ENCODE results near the gene ARHGAP11A. TPM values are rescaled to one million over a fixed set of nuclear protein-coding genes. Genes with fewer than 3 reads are reported as not detected.

The ARHGAP11A gene
- polyA plus RNA-seq, 2 donors, result 4.5 to 4.6 TPM

DNA sequence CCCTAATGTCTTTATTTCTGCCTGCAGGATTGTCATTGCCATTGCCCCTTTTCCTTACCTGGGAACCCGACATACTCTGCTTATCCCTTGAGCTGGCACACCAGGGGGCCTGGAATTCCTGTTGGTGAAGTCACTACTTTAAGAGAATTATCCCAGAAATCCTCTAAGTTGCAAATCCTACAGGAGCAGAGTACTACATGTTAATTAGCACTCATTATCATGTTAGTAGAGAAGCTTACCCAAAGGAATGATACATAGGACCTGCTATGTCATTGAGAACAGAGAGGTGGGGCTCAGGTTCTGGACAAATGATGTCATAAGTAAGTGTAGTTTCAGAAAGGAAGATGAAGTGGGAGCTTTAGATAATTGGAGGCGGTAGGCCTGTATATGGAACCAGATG, 53.6 kb downstream of the ARHGAP11A start:
- Histone ChIP-seq H3K36me3 (ENCODE audit: control insufficient read depth in 2 of 2, insufficient read depth in 2 of 2, low read length in 1 of 2) (no peaks in the 10 kb centered on the region), H3K4me3 (ENCODE audit: low read depth in 1 of 2, low read length in 2 of 2) (no peak overlapping the region), H3K27ac (ENCODE audit: low read depth in 2 of 2, low read length in 1 of 2) (no peak overlapping the region), H3K27me3 (ENCODE audit: control insufficient read depth in 1 of 2, insufficient read depth in 2 of 2, low read length in 2 of 2) (no peaks in the 10 kb centered on the region), H3K4me1 (ENCODE audit: control insufficient read depth in 2 of 2, insufficient read depth in 2 of 2, low read length in 1 of 2) (no peaks in the 10 kb centered on the region), H3K9me3 (ENCODE audit: control insufficient read depth in 2 of 2, insufficient read depth in 1 of 2, low read depth in 1 of 2, low read length in 1 of 2) (no peaks in the 10 kb centered on the region)
- WGBS, 2 donors, result 87 to 93% methylated on average over 2 of the region's 2 CpGs

DNA sequence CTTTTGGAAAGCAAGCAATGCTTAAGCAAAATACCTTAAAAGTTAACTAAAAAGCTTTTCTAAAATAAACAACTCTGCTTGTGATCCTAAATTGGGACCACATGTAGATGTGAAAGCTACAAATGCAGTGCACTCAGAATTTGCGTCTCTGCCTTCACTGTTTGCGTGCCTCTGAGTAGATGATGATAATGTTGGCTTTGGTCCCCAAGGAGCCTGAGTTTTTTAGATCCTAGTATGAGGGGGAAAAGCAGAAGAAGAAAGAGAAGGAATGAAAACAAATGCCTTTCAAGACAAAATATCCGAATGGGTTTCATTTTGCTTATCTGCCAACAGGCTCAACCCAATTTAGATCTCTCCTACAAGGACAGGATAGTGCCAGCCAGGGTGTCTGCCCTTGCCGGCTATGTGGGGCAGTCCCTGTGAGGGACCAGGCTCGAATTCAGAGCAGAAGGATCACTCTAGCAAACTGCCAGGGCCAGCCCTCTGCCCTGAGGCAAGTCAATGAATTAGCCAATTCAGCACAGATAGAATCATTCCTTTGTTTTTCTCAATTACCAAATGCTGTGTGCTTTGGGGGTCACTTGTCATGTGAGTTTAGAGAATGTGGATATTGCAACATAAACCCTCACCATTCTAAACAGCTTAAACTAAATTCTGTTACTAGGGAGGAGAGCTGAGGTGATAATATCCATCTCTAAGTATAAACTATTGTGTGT, 54.8 kb downstream of the ARHGAP11A start:
- H3K27ac ChIP-seq (ENCODE audit: low read depth in 2 of 2, low read length in 1 of 2), result peak overlapping the region; percentile 57 to 73
- H3K9me3 ChIP-seq (ENCODE audit: control insufficient read depth in 2 of 2, insufficient read depth in 1 of 2, low read depth in 1 of 2, low read length in 1 of 2), result no peaks in the 10 kb centered on the region
- H3K4me1 ChIP-seq (ENCODE audit: control insufficient read depth in 2 of 2, insufficient read depth in 2 of 2, low read length in 1 of 2), result no peaks in the 10 kb centered on the region
- no peaks in the 10 kb centered on the region for H3K36me3 ChIP-seq (ENCODE audit: control insufficient read depth in 2 of 2, insufficient read depth in 2 of 2, low read length in 1 of 2)
- WGBS, 2 donors, result 30 to 42% methylated on average over 5 of the region's 5 CpGs
- no peak overlapping the region for H3K4me3 ChIP-seq (ENCODE audit: low read depth in 1 of 2, low read length in 2 of 2)
- no peaks in the 10 kb centered on the region for H3K27me3 ChIP-seq (ENCODE audit: control insufficient read depth in 1 of 2, insufficient read depth in 2 of 2, low read length in 2 of 2)

DNA sequence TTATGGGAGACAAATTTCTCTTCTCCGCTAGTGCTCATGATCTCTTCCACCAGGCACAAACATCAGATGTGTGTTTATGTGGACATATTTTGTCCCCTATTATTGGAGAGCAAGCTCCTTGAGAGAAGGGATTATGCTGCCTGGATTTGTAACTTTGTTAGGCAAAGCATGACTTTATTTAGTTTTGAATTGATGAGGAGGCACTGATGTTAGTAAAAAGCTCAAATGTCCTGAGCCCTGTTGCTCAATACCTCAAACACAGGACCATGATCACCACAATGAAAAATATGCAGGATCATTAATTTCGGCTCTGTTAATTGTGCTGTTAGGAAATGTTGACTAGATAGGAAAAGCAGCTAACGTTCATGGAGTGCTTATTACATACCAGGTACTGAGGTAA, 55.3 kb downstream of the ARHGAP11A start:
- H3K4me3 ChIP-seq (ENCODE audit: low read depth in 1 of 2, low read length in 2 of 2), result no peak overlapping the region
- 75 to 79% methylated on average over 3 of the region's 3 CpGs for WGBS, 2 donors
- H3K9me3 ChIP-seq (ENCODE audit: control insufficient read depth in 2 of 2, insufficient read depth in 1 of 2, low read depth in 1 of 2, low read length in 1 of 2), result no peaks in the 10 kb centered on the region
- no peaks in the 10 kb centered on the region for H3K4me1 ChIP-seq (ENCODE audit: control insufficient read depth in 2 of 2, insufficient read depth in 2 of 2, low read length in 1 of 2)
- H3K27ac ChIP-seq (ENCODE audit: low read depth in 2 of 2, low read length in 1 of 2), result no peak overlapping the region
- no peaks in the 10 kb centered on the region for H3K27me3 ChIP-seq (ENCODE audit: control insufficient read depth in 1 of 2, insufficient read depth in 2 of 2, low read length in 2 of 2)
- no peaks in the 10 kb centered on the region for H3K36me3 ChIP-seq (ENCODE audit: control insufficient read depth in 2 of 2, insufficient read depth in 2 of 2, low read length in 1 of 2)

DNA sequence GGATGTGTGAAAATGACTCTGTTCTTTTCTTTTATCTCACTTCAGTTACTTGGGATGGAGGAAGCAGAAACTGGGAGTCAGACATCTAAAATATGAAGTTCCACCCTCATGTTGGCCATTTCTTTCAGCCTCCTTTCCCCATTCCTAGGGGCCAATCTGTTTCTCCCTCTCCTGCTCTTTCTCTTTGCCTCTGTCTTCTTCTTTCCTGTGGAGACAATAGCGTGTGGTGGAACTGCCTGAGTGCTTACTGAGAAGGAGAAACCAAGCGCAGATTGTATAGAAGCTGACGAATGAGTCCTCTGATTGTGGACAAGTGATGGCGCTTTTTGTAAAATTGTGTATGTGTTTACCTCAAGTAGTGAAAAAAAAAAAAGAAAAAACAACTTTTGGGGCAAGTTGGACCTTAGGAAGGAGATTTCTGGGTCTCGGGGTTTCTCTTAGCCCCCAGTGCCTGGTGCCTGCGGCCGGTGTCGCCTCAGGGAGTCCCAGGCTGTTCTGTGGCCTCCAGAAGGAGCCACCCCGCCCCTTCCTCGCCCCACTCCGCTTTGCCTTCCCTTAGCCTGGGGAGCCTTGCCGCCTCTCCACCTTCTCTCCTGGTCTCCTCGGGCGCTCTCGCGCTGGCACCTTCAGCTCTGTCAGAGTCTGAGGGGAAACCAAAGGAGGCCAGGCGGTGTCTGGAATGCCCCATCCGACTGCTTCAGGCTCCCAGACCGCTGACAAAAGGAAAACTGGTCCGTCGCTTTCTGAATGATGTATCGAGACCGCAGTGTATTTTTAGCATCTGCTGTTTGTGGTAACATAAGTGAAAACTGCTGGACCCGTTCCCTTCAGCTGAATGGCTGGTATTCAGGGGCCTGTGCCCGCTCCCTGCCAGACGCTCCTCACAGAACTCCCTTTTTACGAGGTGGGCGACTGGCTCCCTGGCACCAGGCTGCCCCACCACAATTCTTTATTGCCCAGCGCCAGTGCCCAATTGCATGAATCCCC, 56.3 kb downstream of the ARHGAP11A start:
- Histone ChIP-seq H3K4me1 (ENCODE audit: control insufficient read depth in 2 of 2, insufficient read depth in 2 of 2, low read length in 1 of 2) (no peaks in the 10 kb centered on the region), H3K4me3 (ENCODE audit: low read depth in 1 of 2, low read length in 2 of 2) (no peak overlapping the region), H3K36me3 (ENCODE audit: control insufficient read depth in 2 of 2, insufficient read depth in 2 of 2, low read length in 1 of 2) (no peaks in the 10 kb centered on the region), H3K27me3 (ENCODE audit: control insufficient read depth in 1 of 2, insufficient read depth in 2 of 2, low read length in 2 of 2) (no peaks in the 10 kb centered on the region), H3K27ac (ENCODE audit: low read depth in 2 of 2, low read length in 1 of 2) (no peak overlapping the region), H3K9me3 (ENCODE audit: control insufficient read depth in 2 of 2, insufficient read depth in 1 of 2, low read depth in 1 of 2, low read length in 1 of 2) (no peaks in the 10 kb centered on the region)
- 87 to 92% methylated on average over 29 of the region's 29 CpGs for WGBS, 2 donors

GRCh38 chr15:32674681-32675080, 59.4 kb downstream of the ARHGAP11A start:
- WGBS, 2 donors, result 78 to 84% methylated on average over 2 of the region's 2 CpGs
- no peaks in the 10 kb centered on the region for H3K36me3 ChIP-seq (ENCODE audit: control insufficient read depth in 2 of 2, insufficient read depth in 2 of 2, low read length in 1 of 2)
- no peak overlapping the region for H3K27ac ChIP-seq (ENCODE audit: low read depth in 2 of 2, low read length in 1 of 2)
- no peaks in the 10 kb centered on the region for H3K9me3 ChIP-seq (ENCODE audit: control insufficient read depth in 2 of 2, insufficient read depth in 1 of 2, low read depth in 1 of 2, low read length in 1 of 2)
- H3K4me3 ChIP-seq (ENCODE audit: low read depth in 1 of 2, low read length in 2 of 2), result no peak overlapping the region
- H3K4me1 ChIP-seq (ENCODE audit: control insufficient read depth in 2 of 2, insufficient read depth in 2 of 2, low read length in 1 of 2), result no peaks in the 10 kb centered on the region
- no peaks in the 10 kb centered on the region for H3K27me3 ChIP-seq (ENCODE audit: control insufficient read depth in 1 of 2, insufficient read depth in 2 of 2, low read length in 2 of 2)

GRCh38 chr15:32675466-32675865, 60.2 kb downstream of the ARHGAP11A start:
- Histone ChIP-seq H3K27ac (ENCODE audit: low read depth in 2 of 2, low read length in 1 of 2) (peak overlapping the region in 1 of 2 donors; percentile 42), H3K4me1 (ENCODE audit: control insufficient read depth in 2 of 2, insufficient read depth in 2 of 2, low read length in 1 of 2) (no peaks in the 10 kb centered on the region), H3K4me3 (ENCODE audit: low read depth in 1 of 2, low read length in 2 of 2) (no peak overlapping the region), H3K9me3 (ENCODE audit: control insufficient read depth in 2 of 2, insufficient read depth in 1 of 2, low read depth in 1 of 2, low read length in 1 of 2) (no peaks in the 10 kb centered on the region), H3K27me3 (ENCODE audit: control insufficient read depth in 1 of 2, insufficient read depth in 2 of 2, low read length in 2 of 2) (no peaks in the 10 kb centered on the region), H3K36me3 (ENCODE audit: control insufficient read depth in 2 of 2, insufficient read depth in 2 of 2, low read length in 1 of 2) (no peaks in the 10 kb centered on the region)
- 62 to 74% methylated on average over 6 of the region's 6 CpGs for whole genome bisulfite sequencing, 2 donors

GRCh38 chr15:32676169-32676568, 60.9 kb downstream of the ARHGAP11A start:
- H3K4me1 ChIP-seq (ENCODE audit: control insufficient read depth in 2 of 2, insufficient read depth in 2 of 2, low read length in 1 of 2), result no peaks in the 10 kb centered on the region
- 29 to 45% methylated on average over 2 of the region's 2 CpGs for WGBS, 2 donors
- H3K27ac ChIP-seq (ENCODE audit: low read depth in 2 of 2, low read length in 1 of 2), result no peak overlapping the region

DNA sequence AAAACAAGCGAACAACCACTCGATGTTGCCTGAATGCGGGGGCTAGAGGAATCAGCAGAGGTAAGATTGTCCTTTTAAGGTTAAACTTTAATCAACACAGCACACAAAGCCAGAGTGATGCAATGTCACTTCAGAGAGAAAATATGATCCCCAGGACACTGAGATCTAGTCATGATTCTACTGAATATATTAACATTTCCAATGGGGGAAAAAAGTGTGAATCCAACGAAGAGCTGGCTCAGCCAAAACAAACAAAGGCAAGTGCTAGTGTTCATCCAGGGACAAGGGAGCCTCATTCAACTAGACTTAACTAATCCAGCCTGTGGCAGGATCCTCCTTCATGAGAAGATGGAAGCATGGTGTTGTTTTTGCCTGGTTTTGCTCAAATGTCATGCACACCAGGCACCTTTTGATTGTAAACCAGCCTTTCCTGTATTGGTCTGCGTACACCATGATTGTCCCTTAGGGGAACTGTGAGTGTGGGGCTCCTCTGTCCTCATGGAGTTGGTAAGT, 62.0 kb downstream of the ARHGAP11A start:
- H3K4me1 ChIP-seq (ENCODE audit: control insufficient read depth in 2 of 2, insufficient read depth in 2 of 2, low read length in 1 of 2), result no peaks in the 10 kb centered on the region
- H3K9me3 ChIP-seq (ENCODE audit: control insufficient read depth in 2 of 2, insufficient read depth in 1 of 2, low read depth in 1 of 2, low read length in 1 of 2), result no peaks in the 10 kb centered on the region
- no peaks in the 10 kb centered on the region for H3K36me3 ChIP-seq (ENCODE audit: control insufficient read depth in 2 of 2, insufficient read depth in 2 of 2, low read length in 1 of 2)
- H3K27me3 ChIP-seq (ENCODE audit: control insufficient read depth in 1 of 2, insufficient read depth in 2 of 2, low read length in 2 of 2), result no peaks in the 10 kb centered on the region
- 52 to 55% methylated on average over 5 of the region's 5 CpGs for WGBS, 2 donors
- H3K27ac ChIP-seq (ENCODE audit: low read depth in 2 of 2, low read length in 1 of 2), result no peak overlapping the region
- no peak overlapping the region for H3K4me3 ChIP-seq (ENCODE audit: low read depth in 1 of 2, low read length in 2 of 2)

More at GRCh38 chr15:32676169-32676568, 60.9 kb downstream of the ARHGAP11A start:
- Histone ChIP-seq H3K9me3 (ENCODE audit: control insufficient read depth in 2 of 2, insufficient read depth in 1 of 2, low read depth in 1 of 2, low read length in 1 of 2) (no peaks in the 10 kb centered on the region), H3K27me3 (ENCODE audit: control insufficient read depth in 1 of 2, insufficient read depth in 2 of 2, low read length in 2 of 2) (no peaks in the 10 kb centered on the region), H3K36me3 (ENCODE audit: control insufficient read depth in 2 of 2, insufficient read depth in 2 of 2, low read length in 1 of 2) (no peaks in the 10 kb centered on the region), H3K4me3 (ENCODE audit: low read depth in 1 of 2, low read length in 2 of 2) (no peak overlapping the region)

GRCh38 chr15:32679298-32679690, 64.0 kb downstream of the ARHGAP11A start:
- H3K36me3 ChIP-seq (ENCODE audit: control insufficient read depth in 2 of 2, insufficient read depth in 2 of 2, low read length in 1 of 2), result no peaks in the 10 kb centered on the region
- no peaks in the 10 kb centered on the region for H3K9me3 ChIP-seq (ENCODE audit: control insufficient read depth in 2 of 2, insufficient read depth in 1 of 2, low read depth in 1 of 2, low read length in 1 of 2)
- no peak overlapping the region for H3K27ac ChIP-seq (ENCODE audit: low read depth in 2 of 2, low read length in 1 of 2)
- no peaks in the 10 kb centered on the region for H3K27me3 ChIP-seq (ENCODE audit: control insufficient read depth in 1 of 2, insufficient read depth in 2 of 2, low read length in 2 of 2)
- H3K4me1 ChIP-seq (ENCODE audit: control insufficient read depth in 2 of 2, insufficient read depth in 2 of 2, low read length in 1 of 2), result no peaks in the 10 kb centered on the region
- 93% methylated on average over 4 of the region's 4 CpGs for WGBS, 2 donors
- H3K4me3 ChIP-seq (ENCODE audit: low read depth in 1 of 2, low read length in 2 of 2), result no peak overlapping the region

Measured in esophagus (tissue), 2 donors.